Measurements from ENCODE around the gene ARHGAP20.

ARHGAP20 gene, protein sequence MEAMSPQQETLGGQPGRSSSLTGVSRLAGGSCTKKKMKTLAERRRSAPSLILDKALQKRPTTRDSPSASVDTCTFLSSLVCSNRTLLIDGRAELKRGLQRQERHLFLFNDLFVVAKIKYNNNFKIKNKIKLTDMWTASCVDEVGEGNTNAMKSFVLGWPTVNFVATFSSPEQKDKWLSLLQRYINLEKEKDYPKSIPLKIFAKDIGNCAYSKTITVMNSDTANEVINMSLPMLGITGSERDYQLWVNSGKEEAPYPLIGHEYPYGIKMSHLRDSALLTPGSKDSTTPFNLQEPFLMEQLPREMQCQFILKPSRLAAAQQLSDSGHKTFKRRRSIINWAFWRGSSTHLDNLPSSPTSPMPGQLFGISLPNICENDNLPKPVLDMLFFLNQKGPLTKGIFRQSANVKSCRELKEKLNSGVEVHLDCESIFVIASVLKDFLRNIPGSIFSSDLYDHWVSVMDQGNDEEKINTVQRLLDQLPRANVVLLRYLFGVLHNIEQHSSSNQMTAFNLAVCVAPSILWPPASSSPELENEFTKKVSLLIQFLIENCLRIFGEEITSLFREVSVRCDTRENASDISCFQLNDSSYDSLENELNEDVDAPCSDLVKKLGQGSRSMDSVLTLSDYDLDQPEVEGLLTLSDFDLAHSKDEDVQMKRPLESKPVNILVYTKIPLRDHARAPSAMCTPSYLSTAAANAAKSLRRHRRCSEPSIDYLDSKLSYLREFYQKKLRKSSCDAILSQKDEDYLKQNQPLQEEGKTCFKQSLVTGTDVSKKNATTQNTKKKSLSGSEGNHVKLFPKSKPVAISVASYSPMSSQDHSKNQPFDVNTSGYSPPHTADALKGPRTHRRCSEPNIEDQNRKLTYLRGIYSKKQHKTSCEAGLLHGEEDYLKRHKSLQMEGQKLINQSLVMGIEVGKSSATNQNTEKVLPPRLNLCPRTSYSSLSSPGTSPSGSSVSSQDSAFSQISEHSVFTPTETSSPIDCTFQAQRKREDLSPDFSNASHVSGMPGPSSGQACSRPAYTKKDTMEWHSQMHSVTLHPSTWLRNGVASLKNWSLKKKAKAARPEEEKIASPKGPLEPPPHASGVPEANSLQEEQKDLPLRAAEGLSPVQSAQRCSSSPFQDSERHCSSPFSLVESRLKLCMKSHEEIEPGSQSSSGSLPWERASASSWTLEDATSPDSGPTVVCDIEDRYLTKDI

DNA sequence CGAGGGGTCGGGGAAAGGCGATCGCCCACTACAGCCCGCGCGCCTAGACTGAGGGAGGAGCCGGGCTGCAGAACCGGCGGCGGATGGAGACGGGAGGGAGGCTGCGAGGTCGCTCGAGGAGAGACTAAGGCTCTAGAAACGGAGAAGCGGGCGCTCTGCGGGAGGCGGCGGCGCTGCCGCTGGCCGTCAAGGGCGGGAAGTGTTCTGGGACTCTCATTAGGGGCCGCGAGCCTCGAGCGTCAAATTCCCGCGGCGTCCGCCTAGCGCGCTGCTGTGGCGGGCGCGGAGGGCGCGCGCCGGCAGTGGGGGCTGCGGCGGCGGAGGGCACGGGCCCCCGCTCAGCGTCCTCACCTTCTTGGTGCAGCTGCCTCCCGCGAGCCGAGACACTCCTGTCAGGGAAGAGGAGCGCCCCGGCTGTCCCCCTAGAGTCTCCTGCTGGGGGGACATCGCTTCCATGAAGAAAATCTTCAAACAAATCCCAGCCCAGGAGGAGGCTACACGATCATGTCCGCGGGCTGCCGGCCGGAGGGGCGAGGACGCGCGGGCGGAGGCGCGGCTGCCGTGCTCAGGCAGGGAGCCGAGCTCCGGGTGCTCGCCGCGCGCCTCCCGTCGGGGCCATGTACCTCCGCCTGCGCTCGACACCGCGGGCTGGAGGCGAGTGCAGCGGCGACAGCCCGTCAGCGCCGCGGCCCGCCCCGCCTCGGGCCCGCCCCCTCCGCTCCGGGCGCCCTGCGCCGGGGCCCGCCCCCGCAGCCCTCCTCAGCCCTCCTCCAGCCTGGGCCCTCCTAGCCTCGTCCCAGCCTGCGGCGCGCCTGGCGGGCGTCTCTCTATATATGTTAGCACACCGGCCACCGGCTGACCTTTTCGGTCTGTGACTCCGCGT is at the start of gene ARHGAP20:
ARHGAP20 (minus strand) TSS at position 662 of the 883 bp plus-strand sequence; CDS start at position 456, 206 bp downstream.
- no peak for DNase-seq (ENCODE audit: low read depth)

DNA sequence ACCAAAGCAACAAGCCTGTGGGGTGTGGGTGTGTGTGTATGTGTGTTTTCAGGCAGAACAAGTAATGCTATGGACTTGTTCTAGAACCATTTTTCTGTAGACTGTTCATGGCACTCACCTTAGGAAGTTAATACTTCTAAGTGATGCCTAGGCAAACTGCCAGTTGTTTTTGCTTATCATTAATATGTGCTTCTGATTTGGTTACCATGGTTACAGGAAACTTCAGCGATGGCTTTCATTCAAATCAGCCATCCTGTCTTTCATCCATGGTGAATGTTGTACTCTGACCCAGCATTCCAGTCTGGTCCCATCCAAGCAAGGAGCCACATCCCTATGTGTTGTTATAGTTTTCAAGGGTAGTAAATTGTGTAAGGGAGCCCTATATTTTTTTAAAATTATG is 49.8 kb upstream of the ARHGAP20 start:
- DNase-seq (ENCODE audit: low read depth): no peak

DNA sequence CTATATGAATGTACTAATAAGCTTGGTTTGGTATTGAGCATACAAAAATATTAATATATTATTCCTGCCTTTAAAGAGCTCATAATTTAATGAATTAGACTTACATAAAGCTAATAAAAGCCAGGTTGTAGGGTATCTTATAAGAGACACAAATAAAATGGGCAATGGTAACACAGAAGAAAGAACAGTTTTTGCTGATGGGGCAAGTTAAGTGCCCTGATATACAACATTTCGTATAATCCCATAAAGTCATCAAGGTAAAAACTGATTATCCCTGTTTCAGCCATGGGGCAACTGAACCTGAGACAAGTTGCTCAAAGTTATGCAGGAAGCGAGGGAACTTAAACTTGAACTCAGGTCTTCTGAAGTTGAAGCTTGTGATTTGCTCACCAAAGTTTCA is 48.9 kb upstream of the ARHGAP20 start:
- DNase-seq (ENCODE audit: low read depth): no peak

DNA sequence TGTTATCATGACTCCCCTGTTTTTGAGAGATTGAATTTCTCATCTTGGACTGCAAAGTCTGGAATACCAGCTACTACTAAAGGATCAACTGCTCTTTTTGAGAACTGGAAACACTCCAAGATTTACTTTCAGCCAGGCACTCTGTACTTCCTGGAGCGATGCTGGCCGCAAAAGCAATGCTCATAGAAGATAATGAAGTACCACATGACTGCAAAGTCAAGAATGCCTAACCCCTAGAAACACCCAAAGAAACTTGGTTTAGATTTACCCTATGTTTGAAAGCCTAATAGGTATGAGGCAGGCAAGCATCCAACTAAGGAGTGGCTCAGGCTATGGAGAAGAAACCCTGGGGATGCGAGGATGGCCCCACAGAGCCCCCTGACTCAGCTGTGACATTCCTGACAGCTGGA is 47.7 kb upstream of the ARHGAP20 start:
- no peak for DNase-seq (ENCODE audit: low read depth)

DNA sequence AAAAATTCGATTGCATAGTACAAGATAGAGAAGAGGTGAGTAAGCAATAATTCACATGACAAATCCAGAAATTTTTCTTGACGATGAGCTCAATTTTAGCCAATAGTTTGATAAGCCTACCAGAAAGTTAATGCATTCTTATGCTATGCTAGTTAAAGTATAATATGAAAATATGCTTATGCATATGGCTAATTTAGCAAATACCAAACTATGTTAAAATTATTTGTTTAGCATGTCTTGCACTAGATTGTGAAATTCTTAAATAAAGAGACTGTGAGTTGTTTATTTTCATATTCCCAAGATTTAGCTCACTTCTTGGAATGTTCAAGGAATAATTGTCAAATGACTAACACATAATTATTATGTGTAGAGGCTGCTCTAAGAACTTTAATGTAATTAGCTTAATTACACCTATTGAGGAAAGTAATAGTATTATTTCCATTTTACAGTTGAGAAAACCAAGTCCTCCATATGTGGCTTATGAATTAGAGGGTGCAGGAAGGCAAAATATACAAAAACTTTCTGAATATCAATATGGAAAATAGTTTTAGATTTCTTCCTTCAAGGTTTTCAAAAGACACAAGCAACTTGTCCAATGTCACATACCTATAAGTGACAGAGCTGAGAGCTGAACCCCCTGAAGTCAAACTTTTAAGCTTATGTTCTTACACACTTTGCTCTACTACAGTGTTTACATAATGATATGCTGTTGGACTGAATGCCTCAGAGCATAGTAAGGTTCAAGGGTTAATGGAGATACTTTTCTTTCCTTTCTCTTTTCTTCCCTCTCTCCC is 45.9 kb upstream of the ARHGAP20 start:
- DNase-seq (ENCODE audit: low read depth): no peak

DNA sequence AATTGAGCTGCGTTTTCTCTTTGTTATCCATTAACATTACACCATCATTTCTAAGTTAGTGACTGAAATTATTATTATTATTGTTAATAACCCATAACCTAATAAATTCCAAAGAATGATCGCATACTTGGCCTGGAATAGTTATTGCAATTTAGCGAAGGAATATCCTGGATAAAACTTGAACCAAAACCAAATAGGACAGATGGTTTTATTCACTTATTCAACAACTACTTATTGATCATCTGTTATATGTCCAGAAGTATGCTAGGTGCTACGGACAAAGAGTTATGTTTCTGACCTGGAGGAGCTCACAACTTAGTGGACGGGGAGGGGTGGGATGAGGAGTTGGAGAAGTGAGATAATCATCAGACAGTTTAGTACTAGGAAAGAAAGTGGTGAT is 44.8 kb upstream of the ARHGAP20 start:
- no peak for DNase-seq (ENCODE audit: low read depth)

DNA sequence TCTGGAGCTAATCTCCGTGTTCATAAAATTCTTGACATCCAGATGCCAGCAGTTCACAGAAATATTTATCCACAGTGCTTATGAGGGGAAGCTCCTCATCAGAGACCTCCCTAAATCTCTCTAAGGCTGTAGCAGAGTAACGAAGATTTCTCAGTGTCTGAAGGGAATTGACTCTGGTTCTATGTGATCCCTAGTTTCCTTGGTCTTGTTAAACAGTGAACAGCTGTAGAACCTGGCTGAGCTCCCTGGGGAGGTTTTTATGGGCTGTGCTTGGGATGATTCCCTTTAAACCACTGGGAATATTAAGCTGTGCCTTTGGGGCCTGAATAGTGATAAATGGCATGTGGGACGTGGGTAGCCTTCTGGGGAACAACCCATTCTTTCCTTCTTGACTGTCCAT is 43.7 kb upstream of the ARHGAP20 start:
- no peak for DNase-seq (ENCODE audit: low read depth)

DNA sequence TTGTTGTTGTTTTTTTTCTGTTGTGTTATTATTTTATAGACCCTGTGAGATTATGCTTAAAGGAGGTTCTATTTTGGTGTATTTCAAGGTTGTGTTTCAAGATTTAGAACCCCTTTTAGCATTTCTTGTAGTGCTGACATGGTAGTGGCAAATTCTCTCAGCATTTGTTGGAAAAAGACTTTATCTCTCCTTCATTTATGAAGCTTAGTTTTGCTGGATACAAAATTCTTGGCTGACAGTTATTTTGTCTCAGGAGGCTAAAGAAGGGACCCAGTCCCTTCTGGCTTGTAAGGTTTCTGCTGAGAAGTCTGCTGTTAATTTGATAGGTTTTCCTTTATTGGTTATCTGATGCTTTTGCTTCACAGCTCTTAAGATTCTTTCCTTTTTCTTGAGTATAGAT is 40.7 kb upstream of the ARHGAP20 start:
- no peak for DNase-seq (ENCODE audit: low read depth)

DNA sequence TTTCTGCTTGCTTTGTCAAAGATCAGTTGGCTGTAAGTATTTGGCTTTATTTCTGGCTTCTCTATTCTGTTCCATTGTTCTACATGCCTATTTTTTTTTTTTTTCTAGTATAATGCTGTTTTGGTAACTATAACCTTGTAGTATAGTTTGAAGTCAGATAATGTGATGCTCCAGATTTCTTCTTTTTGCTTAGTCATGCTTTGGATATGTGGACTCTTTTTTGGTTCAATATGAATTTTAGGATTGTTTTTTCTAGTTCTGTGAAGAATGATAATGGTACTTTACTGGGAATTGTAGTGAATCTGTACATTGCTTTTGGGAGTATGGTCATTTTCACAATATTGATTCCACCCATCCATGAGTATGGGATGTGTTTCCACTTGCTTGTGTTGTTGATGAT is 37.9 kb upstream of the ARHGAP20 start:
- DNase-seq (ENCODE audit: low read depth): no peak

DNA sequence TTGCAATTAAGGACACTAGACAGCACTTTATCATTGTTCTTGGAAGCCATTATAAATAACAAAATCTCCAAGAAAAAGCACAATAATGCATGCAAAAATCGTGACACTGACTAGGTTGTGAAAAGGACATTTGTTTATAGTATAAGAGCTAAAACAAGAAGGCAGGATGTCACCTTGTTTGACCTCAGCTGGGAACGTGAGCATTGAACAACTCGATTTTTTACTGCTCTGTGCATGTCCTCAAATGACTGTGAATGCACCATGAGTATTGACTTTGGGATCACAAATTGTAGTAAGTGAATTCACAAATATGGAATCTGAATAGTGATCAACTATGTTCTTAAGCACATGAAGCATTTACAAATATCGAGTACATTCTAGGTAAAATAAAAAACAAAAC is 35.3 kb upstream of the ARHGAP20 start:
- DNase-seq (ENCODE audit: low read depth): no peak

DNA sequence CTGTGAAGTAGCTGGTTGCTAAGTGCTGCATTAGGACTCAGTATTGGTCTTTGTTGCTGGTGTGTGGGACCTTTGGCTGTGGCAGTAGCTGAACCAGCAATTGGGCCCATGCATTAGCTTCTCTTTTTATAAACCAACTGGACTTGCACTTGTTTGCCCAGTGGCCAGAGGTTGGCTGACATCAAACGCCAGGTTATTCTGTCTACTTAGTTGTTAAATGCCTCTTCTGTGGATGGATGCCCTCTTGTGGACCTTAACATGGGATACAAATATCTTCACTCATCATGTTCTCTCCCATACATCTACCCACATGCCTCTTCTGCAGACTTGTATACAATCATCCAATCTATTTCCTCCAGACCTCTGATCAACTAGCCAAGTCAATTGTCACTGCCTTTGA is 26.4 kb upstream of the ARHGAP20 start:
- no peak for DNase-seq (ENCODE audit: low read depth)

DNA sequence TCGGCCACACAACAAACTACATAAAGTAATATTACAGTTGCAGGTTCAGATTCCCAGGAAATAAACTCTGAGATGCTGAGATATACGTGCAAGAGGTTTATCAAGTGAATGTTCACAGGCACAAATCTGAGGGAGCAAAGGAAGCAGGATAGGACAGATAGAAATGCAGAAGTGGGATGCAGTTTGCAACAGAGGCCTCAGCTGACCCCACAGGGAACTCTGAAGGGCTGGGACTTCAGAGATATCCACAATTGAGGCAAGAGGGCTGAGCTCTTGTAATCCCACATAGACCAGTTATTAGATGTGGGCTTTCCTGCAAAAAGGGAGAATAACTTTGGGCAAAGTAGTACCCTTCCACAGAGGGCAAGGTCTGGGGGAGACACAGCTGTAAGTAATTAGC is 25.4 kb upstream of the ARHGAP20 start:
- DNase-seq (ENCODE audit: low read depth): no peak

DNA sequence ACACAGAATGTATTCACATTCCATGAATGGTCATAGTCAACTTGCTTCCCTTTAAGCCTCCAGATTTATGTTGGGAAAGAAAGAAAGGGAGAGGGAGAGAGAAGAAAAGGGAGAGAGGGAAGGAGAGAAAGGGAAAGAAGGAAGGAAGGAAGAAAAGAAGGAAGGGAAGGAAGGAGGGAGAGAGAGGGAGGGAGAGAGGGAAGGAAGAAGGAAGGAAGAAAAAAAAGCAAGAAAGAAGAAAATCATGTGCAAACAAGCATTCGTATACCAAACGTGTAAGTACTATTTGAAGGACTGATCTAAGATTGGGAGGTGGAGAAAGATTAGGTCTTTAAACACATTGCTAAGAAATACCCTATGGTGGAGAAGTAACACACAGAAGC is 23.9 kb upstream of the ARHGAP20 start:
- DNase-seq (ENCODE audit: low read depth): no peak

DNA sequence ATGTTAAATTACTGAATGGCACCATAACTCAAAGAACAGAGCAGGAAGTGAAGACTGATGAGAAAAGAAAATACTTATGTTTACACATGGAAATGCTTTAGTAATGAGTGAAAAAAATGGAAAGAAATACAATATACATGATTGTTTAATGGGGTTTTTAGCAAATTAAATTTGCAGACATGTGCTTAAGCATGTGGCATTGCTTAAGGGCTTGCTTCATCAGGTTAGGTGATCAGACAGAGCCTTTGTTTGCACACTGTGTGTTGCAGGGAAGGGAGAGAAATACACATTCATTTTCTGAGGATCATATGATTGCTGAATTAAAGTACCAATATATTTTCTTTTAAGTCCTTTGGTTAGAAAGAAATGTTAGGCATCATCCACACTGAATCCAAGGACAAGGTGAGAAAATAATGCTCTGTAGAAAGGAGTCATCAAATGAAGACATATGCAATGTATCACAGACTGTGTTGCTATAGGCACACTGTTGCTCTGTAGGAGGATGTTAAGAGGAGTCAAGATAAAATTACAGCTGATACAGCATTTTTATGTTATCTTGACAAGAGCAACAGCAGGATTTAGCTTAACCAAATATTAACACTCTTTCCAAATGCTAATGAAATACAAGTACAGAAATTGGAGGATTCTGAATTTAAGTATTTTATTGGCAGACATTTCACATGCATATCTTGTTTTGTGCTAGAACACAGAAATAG is 23.4 kb upstream of the ARHGAP20 start:
- no peak for DNase-seq (ENCODE audit: low read depth)

DNA sequence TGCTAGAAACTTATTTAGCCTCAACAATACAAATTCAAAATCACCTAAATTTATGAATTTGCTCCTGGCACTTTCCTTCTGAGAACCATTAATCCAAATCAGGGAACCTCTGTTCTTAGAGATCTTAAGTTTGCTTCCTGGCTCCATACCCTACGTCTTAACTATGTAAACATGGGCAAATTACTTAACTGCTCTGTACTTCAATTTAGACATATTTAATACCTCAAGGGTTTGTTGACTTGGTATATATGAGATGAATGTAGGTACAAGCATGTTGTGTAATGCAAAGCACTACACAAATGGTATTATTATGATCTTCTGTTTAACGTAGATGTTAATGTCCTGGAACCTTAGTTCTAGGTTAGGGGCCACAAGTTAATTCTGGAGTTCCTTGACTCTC is 22.6 kb upstream of the ARHGAP20 start:
- DNase-seq (ENCODE audit: low read depth): no peak

DNA sequence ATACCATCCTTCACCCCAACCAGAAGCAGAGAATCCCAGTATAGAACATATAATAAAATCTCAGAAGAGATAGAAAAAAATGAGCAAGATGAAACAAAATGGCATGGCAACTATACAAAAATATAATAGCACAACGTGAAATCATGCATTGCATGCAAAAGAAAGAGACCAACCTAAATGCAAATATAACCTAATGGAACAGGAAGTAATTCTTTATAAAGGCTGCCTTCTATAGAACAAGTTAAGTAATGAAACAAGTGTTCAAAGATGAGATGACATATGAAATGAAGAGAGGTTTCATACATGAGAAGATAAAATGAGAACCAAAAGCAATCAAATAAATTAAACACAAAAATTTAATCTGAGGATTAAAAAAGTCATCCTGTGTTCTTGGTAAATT is 18.5 kb upstream of the ARHGAP20 start:
- DNase-seq (ENCODE audit: low read depth): no peak

DNA sequence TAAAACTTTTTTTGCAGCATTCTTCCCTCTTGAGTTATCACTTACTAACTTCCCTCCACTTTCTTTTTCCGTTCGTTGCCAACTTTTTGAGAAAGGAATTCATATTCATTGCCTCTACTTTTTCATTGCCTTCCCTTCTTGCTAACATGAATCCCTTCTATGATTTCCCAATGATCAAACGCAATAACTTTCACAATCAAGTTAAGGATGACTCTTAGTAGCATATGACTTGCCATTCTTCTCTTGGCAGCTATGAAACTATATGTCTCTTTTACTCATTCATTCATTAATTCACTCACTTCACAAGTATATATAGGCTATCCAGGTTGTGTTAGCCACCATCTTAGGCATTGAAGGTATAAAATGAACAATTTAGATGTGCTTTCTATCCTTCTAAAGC is 16.6 kb upstream of the ARHGAP20 start:
- no peak for DNase-seq (ENCODE audit: low read depth)

DNA sequence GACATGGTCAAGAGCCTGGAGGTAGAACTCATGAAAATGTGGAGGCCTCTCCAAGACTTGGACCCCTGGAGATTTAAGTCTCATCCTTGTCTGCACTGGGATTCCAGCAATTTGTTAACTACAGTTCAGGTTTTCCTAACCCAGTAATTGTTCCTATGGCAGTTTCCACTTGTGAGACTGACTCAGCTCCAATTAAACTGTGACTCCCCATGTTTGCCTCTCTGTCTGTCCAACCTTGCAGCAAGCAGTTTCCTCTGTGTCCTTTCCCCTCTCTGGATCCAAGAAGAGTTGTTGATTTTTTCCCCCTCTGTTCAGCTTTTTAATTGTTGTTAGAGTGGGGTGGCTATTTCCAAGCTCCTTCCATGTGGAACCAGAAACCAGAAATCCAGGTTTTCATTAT is 16.2 kb upstream of the ARHGAP20 start:
- DNase-seq (ENCODE audit: low read depth): no peak

DNA sequence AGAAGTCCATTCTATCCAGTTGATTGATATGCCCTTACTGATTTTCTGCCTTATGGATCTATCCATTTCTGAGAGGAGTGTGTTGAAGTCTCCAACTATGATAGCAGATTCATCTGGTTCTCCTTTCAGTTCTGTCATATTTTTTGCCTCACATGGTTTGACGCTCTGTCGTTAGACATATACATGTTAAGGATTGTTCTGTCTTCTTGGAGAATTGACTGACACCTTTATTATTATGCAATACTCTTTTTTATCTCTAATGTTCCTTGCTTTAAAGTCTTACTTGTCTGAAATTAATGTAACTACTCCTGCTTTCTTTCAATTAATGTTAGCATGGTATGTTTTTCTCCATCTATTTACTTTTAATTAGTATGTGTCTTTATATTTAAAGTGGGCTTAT is 12.1 kb upstream of the ARHGAP20 start:
- no peak for DNase-seq (ENCODE audit: low read depth)
